ENCODE measurements around the gene PTGDR2.

Gene PTGDR2

GRCh38 chr11:60801194-60801593 lies 54.6 kb downstream of the PTGDR2 start:
- DNase-seq, result no peak
